HCT116 (cell line): ENCODE measurements around the gene MXI1.

Experiments
- EGR1 ChIP-seq: IDR thresholded peaks from 2 replicates; pipeline ENCODE4 v1.6.1; 2012; ENCODE audit warnings: low read depth
- POLR2A ChIP-seq: IDR thresholded peaks from 2 replicates; pipeline ENCODE4 v1.7.0; 2011; ENCODE audit warnings: borderline replicate concordance; ENCODE audit not compliant: insufficient read depth, insufficient read length; ENCODE audit errors: extremely low read depth
- POLR2AphosphoS5 ChIP-seq: IDR thresholded peaks from 2 replicates; pipeline ENCODE4 v1.6.1; 2011; ENCODE audit warnings: mild to moderate bottlenecking, low read depth, low read length, moderate library complexity
- YY1 ChIP-seq: IDR thresholded peaks from 2 replicates; pipeline ENCODE4 v1.6.1; 2011; ENCODE audit warnings: low read length, low read depth, moderate library complexity, mild to moderate bottlenecking; ENCODE audit not compliant: insufficient replicate concordance; ENCODE audit errors: extremely low read depth
- TF ChIP-seq, protein P1 (sequence below), 3 experiments: fragments of 200-600 bp in 1 of 3; sonication (generic) in 1 of 3; IDR thresholded peaks in 2 of 3; conservative IDR thresholded peaks in 1 of 3; 2 replicates each; pipeline ENCODE4 v1.5.1; 2012 to 2017; ENCODE audit warnings: low read depth in 2 of 3, low read length in 2 of 3, antibody characterized with exemption in 1 of 3, borderline replicate concordance in 1 of 3, control low read depth in 1 of 3, mild to moderate bottlenecking in 1 of 3, mixed read lengths in 1 of 3, mixed run types in 1 of 3, moderate library complexity in 1 of 3; ENCODE audit not compliant: insufficient read depth in 1 of 3

DNA sequence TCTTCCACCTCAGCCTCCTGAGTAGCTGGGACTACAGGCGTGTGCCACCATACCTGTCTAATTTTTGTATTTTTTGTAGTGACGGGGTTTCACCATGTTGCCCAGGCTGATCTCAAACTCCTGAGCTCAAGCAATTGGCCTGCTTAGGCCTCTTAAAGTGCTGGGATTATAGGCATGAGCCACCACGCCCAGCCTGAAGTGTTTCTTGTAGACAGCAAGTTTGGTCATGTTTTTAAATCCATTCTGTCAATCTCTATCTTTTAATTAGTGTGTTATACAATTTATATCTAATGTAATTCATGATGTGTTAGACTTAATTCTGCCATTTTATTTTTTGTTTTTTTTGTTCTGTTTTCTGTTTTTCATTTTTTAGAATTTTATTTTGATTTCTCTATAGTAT, 17.2 kb upstream of the MXI1 start:
- TF ChIP-seq YY1 (no peak), POLR2AphosphoS5 (no peak), EGR1 (no peak), POLR2A (no peak)
- TF ChIP-seq, protein P1, sequence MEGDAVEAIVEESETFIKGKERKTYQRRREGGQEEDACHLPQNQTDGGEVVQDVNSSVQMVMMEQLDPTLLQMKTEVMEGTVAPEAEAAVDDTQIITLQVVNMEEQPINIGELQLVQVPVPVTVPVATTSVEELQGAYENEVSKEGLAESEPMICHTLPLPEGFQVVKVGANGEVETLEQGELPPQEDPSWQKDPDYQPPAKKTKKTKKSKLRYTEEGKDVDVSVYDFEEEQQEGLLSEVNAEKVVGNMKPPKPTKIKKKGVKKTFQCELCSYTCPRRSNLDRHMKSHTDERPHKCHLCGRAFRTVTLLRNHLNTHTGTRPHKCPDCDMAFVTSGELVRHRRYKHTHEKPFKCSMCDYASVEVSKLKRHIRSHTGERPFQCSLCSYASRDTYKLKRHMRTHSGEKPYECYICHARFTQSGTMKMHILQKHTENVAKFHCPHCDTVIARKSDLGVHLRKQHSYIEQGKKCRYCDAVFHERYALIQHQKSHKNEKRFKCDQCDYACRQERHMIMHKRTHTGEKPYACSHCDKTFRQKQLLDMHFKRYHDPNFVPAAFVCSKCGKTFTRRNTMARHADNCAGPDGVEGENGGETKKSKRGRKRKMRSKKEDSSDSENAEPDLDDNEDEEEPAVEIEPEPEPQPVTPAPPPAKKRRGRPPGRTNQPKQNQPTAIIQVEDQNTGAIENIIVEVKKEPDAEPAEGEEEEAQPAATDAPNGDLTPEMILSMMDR (IDR thresholded peaks at IDR 0.05 in 2 of 3, conservative IDR thresholded peaks at IDR 0.05 in 1 of 3; ENCODE audit: borderline replicate concordance in 1 of 3, insufficient read depth in 1 of 3, low read depth in 2 of 3, low read length in 2 of 3): no peak
